HG02610 (cell line): ENCODE results near the gene RPN2.

Experiments used
- ATAC-seq: cut with Tn5 transposase; IDR thresholded peaks from one replicate; pipeline ENCODE4 v1.9.1; 2021; ENCODE audit warnings: mild to moderate bottlenecking, moderate library complexity; ENCODE audit not compliant: unreplicated experiment

Gene RPN2

GRCh38 chr20:37240337-37241067 lies 61.4 kb downstream of the RPN2 start:
- ATAC-seq: no peak

GRCh38 chr20:37242503-37242902 lies 63.4 kb downstream of the RPN2 start:
- ATAC-seq: no peak

- no peak for ATAC-seq
Measured at GRCh38 chr20:37243076-37243936, 64.2 kb downstream of the RPN2 start.

GRCh38 chr20:37243937-37244571 lies 64.9 kb downstream of the RPN2 start:
- no peak for ATAC-seq

GRCh38 chr20:37244572-37244957 lies 65.4 kb downstream of the RPN2 start:
- ATAC-seq: no peak

GRCh38 chr20:37245216-37246150 lies 66.4 kb downstream of the RPN2 start:
- ATAC-seq: no peak

GRCh38 chr20:37246736-37247135 lies 67.6 kb downstream of the RPN2 start:
- no peak for ATAC-seq

GRCh38 chr20:37247547-37247946 lies 68.4 kb downstream of the RPN2 start:
- no peak for ATAC-seq

- ATAC-seq: no peak
Measured at GRCh38 chr20:37249304-37249703, 70.2 kb downstream of the RPN2 start.

- no peak for ATAC-seq
Measured at GRCh38 chr20:37251825-37252477, 72.8 kb downstream of the RPN2 start.

GRCh38 chr20:37253087-37253486 lies 74.0 kb downstream of the RPN2 start:
- no peak for ATAC-seq

GRCh38 chr20:37254114-37254878 lies 75.2 kb downstream of the RPN2 start:
- ATAC-seq: no peak

GRCh38 chr20:37256286-37256685 lies 77.2 kb downstream of the RPN2 start:
- ATAC-seq: no peak

- ATAC-seq: no peak
Measured at GRCh38 chr20:37257530-37257929, 78.4 kb downstream of the RPN2 start.

GRCh38 chr20:37257988-37258387 lies 78.9 kb downstream of the RPN2 start:
- no peak for ATAC-seq

GRCh38 chr20:37259031-37259430 lies 79.9 kb downstream of the RPN2 start:
- no peak for ATAC-seq

GRCh38 chr20:37259865-37260264 lies 80.7 kb downstream of the RPN2 start:
- no peak for ATAC-seq

GRCh38 chr20:37260923-37261322 lies 81.8 kb downstream of the RPN2 start:
- ATAC-seq: no peak

- no peak for ATAC-seq
Measured at GRCh38 chr20:37261714-37262113, 82.6 kb downstream of the RPN2 start, which contains the start of gene GHRH. GHRH (minus strand) TSS chr20:37261814; CDS start chr20:37256889, 4,925 bp downstream.
